B cell (primary cell): ENCODE measurements around the gene ADORA3. TPM values are rescaled to one million over a fixed set of nuclear protein-coding genes. Genes with fewer than 3 reads are reported as not detected.

ENCODE experiments used
- ATAC-seq: fragments of 200-7000 bp; cut with Tn5 transposase; one replicate; pipeline ENCODE4 v1.10.0; 2021; ENCODE audit warnings: low read depth, mild to moderate bottlenecking, moderate number of reproducible peaks, moderate library complexity
- CTCF ChIA-PET: fragments of 350-600 bp; sonication (Branson Sonifier 250); formaldehyde crosslinking; loops from one replicate; lab custom pipeline; 2021; ENCODE audit warnings: antibody characterized with exemption, inconsistent platforms; lab: Charles Lee
- POLR2A ChIA-PET: fragments of 350-600 bp; sonication (Branson Sonifier 250); formaldehyde crosslinking; loops from one replicate; lab custom pipeline; 2021; ENCODE audit warnings: antibody characterized with exemption; lab: Charles Lee
- DNase-seq: peaks from one replicate; pipeline ENCODE4 v3.0.0; 2013
- H2AFZ ChIP-seq: 2 replicates; pipeline ENCODE4 v1.6.1; 2012; ENCODE audit warnings: mild to moderate bottlenecking, low read depth, low read length; ENCODE audit not compliant: insufficient read depth, poor library complexity, severe bottlenecking
- H3K27ac ChIP-seq, 2 donors: 1 replicate in 1 of 2; 2 replicates in 1 of 2; pipeline ENCODE4 v1.5.1; 2012 to 2013; ENCODE audit warnings: low read length in 2 of 2, mild to moderate bottlenecking in 2 of 2, moderate library complexity in 1 of 2
- H3K27me3 ChIP-seq, 4 experiments: fragments of 200-600 bp in 1 of 4; sonication (generic) in 1 of 4; replicated peaks in 1 of 4; 1 replicate in 2 of 4; 2 replicates in 2 of 4; pipeline versions ENCODE4 v1.6.1 to v1.7.0; 2013 to 2016; ENCODE audit warnings: low read length in 3 of 4, mild to moderate bottlenecking in 2 of 4, mixed read lengths in 1 of 4, moderate library complexity in 1 of 4; ENCODE audit not compliant: insufficient read depth in 4 of 4, control insufficient read depth in 3 of 4; ENCODE audit errors: control extremely low read depth in 1 of 4
- H3K36me3 ChIP-seq, 2 experiments: replicated peaks in 1 of 2; 1 replicate in 1 of 2; 2 replicates in 1 of 2; pipeline versions ENCODE4 v1.6.1 to v1.7.1; 2013; ENCODE audit warnings: low read length in 1 of 2; ENCODE audit not compliant: insufficient read depth in 2 of 2, control insufficient read depth in 1 of 2; ENCODE audit errors: control extremely low read depth in 1 of 2, extremely low read depth in 1 of 2
- H3K4me1 ChIP-seq, 2 donors: fragments of 200-600 bp in 1 of 2; sonication (generic) in 1 of 2; 1 replicate in 1 of 2; 2 replicates in 1 of 2; pipeline versions ENCODE4 v1.5.1 to v1.6.1; 2013 to 2017; ENCODE audit warnings: low read length in 2 of 2; ENCODE audit not compliant: control insufficient read depth in 2 of 2, insufficient read depth in 2 of 2
- H3K4me2 ChIP-seq: replicated peaks from 2 replicates; pipeline ENCODE3; 2012; ENCODE audit warnings: mild to moderate bottlenecking, low read depth, low read length; ENCODE audit not compliant: poor library complexity, severe bottlenecking
- H3K4me3 ChIP-seq, 5 experiments: fragments of 200-600 bp in 1 of 5; sonication (generic) in 1 of 5; 1 replicate in 3 of 5; 2 replicates in 2 of 5; pipeline versions ENCODE4 v1.5.1 to v1.7.0; 2011 to 2016; ENCODE audit warnings: low read length in 4 of 5, mild to moderate bottlenecking in 4 of 5, low read depth in 2 of 5, control low read depth in 1 of 5, moderate library complexity in 1 of 5; ENCODE audit not compliant: insufficient read depth in 1 of 5; ENCODE audit errors: control extremely low read depth in 1 of 5, extremely low read depth in 1 of 5
- H3K79me2 ChIP-seq: fragments of 200-600 bp; sonication (generic); one replicate; pipeline ENCODE4 v1.6.0; 2016; ENCODE audit warnings: low read length; ENCODE audit not compliant: control insufficient read depth, insufficient read depth
- H3K9ac ChIP-seq: fragments of 200-600 bp; sonication (generic); 2 replicates; pipeline ENCODE4 v1.6.1; 2017; ENCODE audit warnings: mild to moderate bottlenecking, low read length, moderate library complexity
- H3K9me3 ChIP-seq, 3 donors: one replicate each; pipeline versions ENCODE4 v1.6.1 to v1.7.1; 2013; ENCODE audit warnings: low read length in 2 of 3; ENCODE audit not compliant: control insufficient read depth in 2 of 3, insufficient read depth in 1 of 3; ENCODE audit errors: control extremely low read depth in 1 of 3
- H4K20me1 ChIP-seq: 2 replicates; pipeline ENCODE4 v1.6.0; 2012; ENCODE audit warnings: mild to moderate bottlenecking, low read length; ENCODE audit not compliant: insufficient read depth, control insufficient read depth, poor library complexity, severe bottlenecking
- H3K27ac Mint-ChIP-seq: one replicate; pipeline ENCODE4 v1.8.0; 2021; ENCODE audit warnings: mixed read lengths
- H3K27me3 Mint-ChIP-seq: one replicate; pipeline ENCODE4 v1.8.0; 2021; ENCODE audit warnings: mixed read lengths
- H3K4me1 Mint-ChIP-seq: one replicate; pipeline ENCODE4 v1.8.0; 2021; ENCODE audit warnings: mixed read lengths
- H3K4me3 Mint-ChIP-seq: one replicate; pipeline ENCODE4 v1.8.0; 2021; ENCODE audit warnings: mixed read lengths
- H3K9me3 Mint-ChIP-seq: one replicate; pipeline ENCODE4 v1.8.0; 2022; ENCODE audit warnings: mixed read lengths; ENCODE audit not compliant: insufficient read depth
- CTCF ChIP-seq: fragments of 200-600 bp; IDR thresholded peaks from one replicate; pipeline ENCODE4 v1.8.0; 2022; ENCODE audit warnings: antibody characterized with exemption, mild to moderate bottlenecking
- EZH2 ChIP-seq: IDR thresholded peaks from 2 replicates; pipeline ENCODE4 v1.6.1; 2012; ENCODE audit warnings: borderline replicate concordance, low read depth, mild to moderate bottlenecking, moderate library complexity, low read length; ENCODE audit not compliant: insufficient read depth, poor library complexity, severe bottlenecking
- WGBS: methylation state at CpG from one replicate; pipeline ENCODE4 v1.1.5; 2013; ENCODE audit warnings: missing lambda C conversion rate; ENCODE audit not compliant: insufficient coverage; 5-methylcytosine and 5-hydroxymethylcytosine counted together
- intact Hi-C: fragments of 100-400 bp; cut with micrococcal nuclease; formaldehyde crosslinking; loops from one replicate; pipeline ENCODE4 v1.10.0; 2022
- polyA plus RNA-seq: library from polyadenylated mRNA; depleted of rRNA; stranded (reverse); fragments of >200 nt; gene quantifications from 2 replicates; pipeline ENCODE4 v1.2.3, GENCODE V29; 2012
- total RNA-seq, 2 donors: library from RNA; stranded (reverse); fragments of 120-200 nt in 1 of 2; gene quantifications; 1 replicate in 1 of 2; 2 replicates in 1 of 2; pipeline versions ENCODE4 v1.2.3 to v1.2.4, GENCODE V29; 2013 to 2022

The ADORA3 gene
- total and polyA plus RNA-seq, 2 donors (not counting 1 experiment from before 2014, with no cell fraction given): 0.04 to 0.39 TPM

- Histone ChIP-seq H3K36me3 (no peaks in the 10 kb centered on the region), H3K4me2 (peak overlapping the region; percentile 92), H3K27ac (peak overlapping the region; percentile 88 to 98), H3K79me2 (peaks cover 3% of the 10 kb centered on the region), H3K4me3 (peak overlapping the region; percentile 12 to 62 (median 59)), H3K4me1 (peaks cover 64 to 69% of the 10 kb centered on the region in 2 donors), H2AFZ (peak overlapping the region; percentile 69), H4K20me1 (no peaks in the 10 kb centered on the region), H3K27me3 (no peaks in the 10 kb centered on the region), H3K9ac (peak overlapping the region; percentile 63), H3K9me3 (no peaks in the 10 kb centered on the region)
- 2% methylated on average over 13 of the region's 15 CpGs for WGBS
- POLR2A ChIA-PET: interaction anchor here (0.6 to 2.1 kb wide), 25 partner anchors 9 to 304 kb away, joined by 3 to 11 read pairs (median 5); partner anchors contain the start of genes ATP5PB, C1orf162, RAP1A and WDR77
- intact Hi-C loops: loop anchor here (1.0 to 2.0 kb wide), 12 partner anchors 9 to 303 kb away; partner anchors contain the start of genes ATP5PB, DDX20, INKA2 and RAP1A
- Mint-ChIP-seq H3K27me3 (no peaks in the 10 kb centered on the region), H3K27ac (peak overlapping the region; percentile 95), H3K9me3 (no peaks in the 10 kb centered on the region), H3K4me1 (peaks cover 57% of the 10 kb centered on the region), H3K4me3 (peak overlapping the region; percentile 79)
- TF ChIP-seq EZH2 (no peak), CTCF (no peak)
- DNase-seq (peak; percentile 90), ATAC-seq (peak; percentile 70)
- CTCF ChIA-PET: interaction anchor here (0.6 to 10.6 kb wide), 77 partner anchors 9 to 720 kb away, joined by 3 to 276 read pairs (median 7); partner anchors contain the start of genes ATP5PB, C1orf162, INKA2 and RAP1A
These were observed 4.2 kb upstream of the ADORA3 start for GRCh38 chr1:111507411-111508201.
